Right lobe of liver (tissue), 6 donors: ENCODE measurements around the gene GRAMD2B. TPM values are rescaled to one million over a fixed set of nuclear protein-coding genes. Genes with fewer than 3 reads are reported as not detected.

ENCODE experiments used
- ATAC-seq, 4 donors: fragments of 200-7000 bp; cut with Tn5 transposase; one replicate each; pipeline ENCODE4 v1.9.1; 2020; ENCODE audit warnings: mild to moderate bottlenecking in 4 of 4, moderate library complexity in 4 of 4
- DNase-seq, 3 donors: peaks; one replicate each; pipeline ENCODE4 v3.0.0-alpha.2; 2020
- H3K27ac ChIP-seq, 3 donors: fragments of 200-600 bp; one replicate each; pipeline ENCODE4 v1.8.0; 2022
- H3K27me3 ChIP-seq, 2 donors: fragments of 200-600 bp; one replicate each; pipeline ENCODE4 v1.8.0; 2022
- H3K36me3 ChIP-seq, 4 donors: fragments of 200-600 bp; sonication (generic) in 1 of 4; one replicate each; pipeline versions ENCODE4 v1.5.1 to v1.8.0; 2017 to 2022; ENCODE audit warnings: control low read depth in 1 of 4
- H3K4me1 ChIP-seq, 4 donors: fragments of 200-600 bp; sonication (generic) in 1 of 4; one replicate each; pipeline versions ENCODE4 v1.5.1 to v1.8.0; 2017 to 2022; ENCODE audit warnings: control low read depth in 1 of 4
- H3K4me3 ChIP-seq, 3 donors: fragments of 200-600 bp; one replicate each; pipeline ENCODE4 v1.8.0; 2022
- H3K9me3 ChIP-seq, 4 donors: fragments of 200-600 bp; sonication (generic) in 1 of 4; one replicate each; pipeline versions ENCODE4 v1.5.1 to v1.8.0; 2017 to 2022; ENCODE audit warnings: control low read depth in 1 of 4
- POLR2A ChIP-seq: fragments of 450-650 bp; IDR thresholded peaks from one replicate; pipeline ENCODE4 v1.6.1; 2017; ENCODE audit warnings: antibody characterized with exemption, mild to moderate bottlenecking
- WGBS: methylation state at CpG from one replicate; pipeline ENCODE4 v1.1.6; 2018; ENCODE audit warnings: low coverage, low lambda C conversion rate; ENCODE audit not compliant: insufficient coverage; ENCODE audit errors: missing lambda C conversion rate; 5-methylcytosine and 5-hydroxymethylcytosine counted together
- intact Hi-C, 2 donors: fragments of 100-400 bp; cut with DNase I; formaldehyde crosslinking; loops; one replicate each; pipeline versions ENCODE4 v1.11.2 to v1.14.1; 2022
- total RNA-seq, 6 experiments: library from RNA; depleted of rRNA in 2 of 6; stranded (reverse); fragments of >200 nt in 2 of 6; fragmentation: NEBNext Ultra II Directional in 3 of 6; extraction: Animal tissue kit (Norgen Biotek cat#: 25700) in 3 of 6; gene quantifications; one replicate each; pipeline versions ENCODE4 v1.1.0 to v1.2.4, GENCODE V29; 2016 to 2023
- TF ChIP-seq, protein P1 (sequence below), 4 donors: fragments of 200-600 bp in 3 of 4; fragments of 450-650 bp in 1 of 4; IDR thresholded peaks; one replicate each; pipeline versions ENCODE4 v1.5.1 to v1.8.0; 2016 to 2022; ENCODE audit warnings: antibody characterized with exemption in 4 of 4, mild to moderate bottlenecking in 2 of 4
- donor health status: DM: no; HTN: yes; CAD: no.
- donor health status: DM: no; HTN: no; CAD: no.
- donor health status: DM: no; HTN: no; CAD: no.
- donor health status: DM: no; HTN: yes; CAD: no.
- donor health status: DM: no; HTN: yes; CAD: no.

The GRAMD2B gene
- total RNA-seq, 6 experiments from 2014 or later = 9.9 to 26.4 (median 18.3) TPM

- peaks cover 0 to 11% (median 3%) of the 10 kb centered on the region in 4 donors for H3K4me1 ChIP-seq
- no peaks in the 10 kb centered on the region for H3K9me3 ChIP-seq
- no peaks in the 10 kb centered on the region for H3K36me3 ChIP-seq
- WGBS = 68% methylated on average over 5 of the region's 10 CpGs
- no peak overlapping the region for H3K4me3 ChIP-seq
- TF ChIP-seq, protein P1, sequence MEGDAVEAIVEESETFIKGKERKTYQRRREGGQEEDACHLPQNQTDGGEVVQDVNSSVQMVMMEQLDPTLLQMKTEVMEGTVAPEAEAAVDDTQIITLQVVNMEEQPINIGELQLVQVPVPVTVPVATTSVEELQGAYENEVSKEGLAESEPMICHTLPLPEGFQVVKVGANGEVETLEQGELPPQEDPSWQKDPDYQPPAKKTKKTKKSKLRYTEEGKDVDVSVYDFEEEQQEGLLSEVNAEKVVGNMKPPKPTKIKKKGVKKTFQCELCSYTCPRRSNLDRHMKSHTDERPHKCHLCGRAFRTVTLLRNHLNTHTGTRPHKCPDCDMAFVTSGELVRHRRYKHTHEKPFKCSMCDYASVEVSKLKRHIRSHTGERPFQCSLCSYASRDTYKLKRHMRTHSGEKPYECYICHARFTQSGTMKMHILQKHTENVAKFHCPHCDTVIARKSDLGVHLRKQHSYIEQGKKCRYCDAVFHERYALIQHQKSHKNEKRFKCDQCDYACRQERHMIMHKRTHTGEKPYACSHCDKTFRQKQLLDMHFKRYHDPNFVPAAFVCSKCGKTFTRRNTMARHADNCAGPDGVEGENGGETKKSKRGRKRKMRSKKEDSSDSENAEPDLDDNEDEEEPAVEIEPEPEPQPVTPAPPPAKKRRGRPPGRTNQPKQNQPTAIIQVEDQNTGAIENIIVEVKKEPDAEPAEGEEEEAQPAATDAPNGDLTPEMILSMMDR (IDR thresholded peaks at IDR 0.05) = no peak
- no peak for TF ChIP-seq POLR2A
- intact Hi-C loops = no loop called here
- ATAC-seq (no peak), DNase-seq (no peak)
- H3K27me3 ChIP-seq = no peaks in the 10 kb centered on the region
- no peak overlapping the region for H3K27ac ChIP-seq
These were observed 78.2 kb downstream of the GRAMD2B start for GRCh38 chr5:126501448-126501847.

GRCh38 chr5:126503602-126504104, 80.4 kb downstream of the GRAMD2B start:
- WGBS = 12% methylated on average over 5 of the region's 5 CpGs
- TF ChIP-seq, protein P1 (IDR thresholded peaks at IDR 0.05) = no peak
- no peak for TF ChIP-seq POLR2A
- Histone ChIP-seq H3K9me3 (no peaks in the 10 kb centered on the region), H3K4me1 (peaks cover 0 to 11% (median 3%) of the 10 kb centered on the region in 4 donors), H3K27me3 (no peaks in the 10 kb centered on the region), H3K4me3 (no peak overlapping the region), H3K36me3 (no peaks in the 10 kb centered on the region), H3K27ac (peak overlapping the region in 1 of 3 donors; percentile 27)
- DNase-seq = peak in 2 of 3 donors; percentile 35 to 69
- intact Hi-C loops = no loop called here
- peak; percentile 86 to 90 (median 88) for ATAC-seq

- ATAC-seq (no peak), DNase-seq (no peak)
- H3K27me3 ChIP-seq = no peaks in the 10 kb centered on the region
- 80% methylated on average over 4 of the region's 4 CpGs for WGBS
- H3K27ac ChIP-seq = no peak overlapping the region
- no peak overlapping the region for H3K4me3 ChIP-seq
- H3K36me3 ChIP-seq = no peaks in the 10 kb centered on the region
- H3K9me3 ChIP-seq = no peaks in the 10 kb centered on the region
- intact Hi-C loops = no loop called here
- peaks cover 0 to 11% (median 4%) of the 10 kb centered on the region in 4 donors for H3K4me1 ChIP-seq
- no peak for TF ChIP-seq POLR2A
These were observed 82.9 kb downstream of the GRAMD2B start for GRCh38 chr5:126506079-126506478.

DNA sequence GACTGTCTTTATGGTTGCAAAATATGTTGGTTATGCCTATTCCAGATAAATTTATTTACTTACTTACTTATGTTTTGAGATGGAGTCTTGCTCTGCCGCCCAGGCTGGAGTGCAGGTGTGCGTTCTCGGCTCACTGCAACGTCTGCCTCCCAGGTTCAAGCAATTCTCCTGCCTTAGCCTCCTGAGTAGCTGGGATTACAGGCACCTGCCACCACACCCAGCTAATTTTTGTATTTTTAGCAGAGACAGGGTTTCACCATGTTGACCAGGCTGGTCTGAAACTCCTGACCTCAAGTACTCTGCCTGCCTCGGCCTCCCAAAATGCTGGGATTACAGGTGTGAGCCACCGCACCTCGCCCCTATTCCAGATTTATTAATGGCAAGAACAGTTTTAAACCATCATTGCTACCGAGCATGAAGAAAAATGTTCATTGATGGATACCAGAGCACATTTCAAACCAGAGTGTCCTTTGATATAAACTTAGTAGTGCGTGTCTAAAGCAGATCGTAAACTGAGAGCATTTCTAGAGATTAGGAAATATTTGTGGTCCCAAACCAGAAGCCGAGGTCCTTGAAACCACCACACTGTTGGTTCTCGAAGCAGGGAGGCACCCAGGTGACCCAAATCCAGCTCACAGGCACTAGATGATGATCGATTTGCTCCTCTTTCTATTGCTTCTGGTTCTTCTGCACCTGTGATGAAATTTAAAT, 85.2 kb downstream of the GRAMD2B start:
- H3K27me3 ChIP-seq = no peaks in the 10 kb centered on the region
- H3K9me3 ChIP-seq = no peaks in the 10 kb centered on the region
- DNase-seq (no peak), ATAC-seq (no peak)
- H3K4me3 ChIP-seq = no peak overlapping the region
- H3K27ac ChIP-seq = peak overlapping the region in 1 of 3 donors; percentile 30
- H3K4me1 ChIP-seq = peaks cover 0 to 8% (median 3%) of the 10 kb centered on the region in 4 donors
- intact Hi-C loops = no loop called here
- TF ChIP-seq, protein P1 (IDR thresholded peaks at IDR 0.05) = no peak
- TF ChIP-seq POLR2A = no peak
- no peaks in the 10 kb centered on the region for H3K36me3 ChIP-seq
- 78% methylated on average over 11 of the region's 13 CpGs for whole genome bisulfite sequencing

GRCh38 chr5:126508962-126509279, 85.7 kb downstream of the GRAMD2B start:
- no peak for TF ChIP-seq POLR2A
- TF ChIP-seq, protein P1 (IDR thresholded peaks at IDR 0.05) = no peak
- Histone ChIP-seq H3K4me1 (peaks cover 0 to 3% (median 1%) of the 10 kb centered on the region in 4 donors), H3K27ac (no peak overlapping the region), H3K9me3 (no peaks in the 10 kb centered on the region), H3K27me3 (no peaks in the 10 kb centered on the region), H3K36me3 (no peaks in the 10 kb centered on the region), H3K4me3 (no peak overlapping the region)
- DNase-seq (no peak), ATAC-seq (peak; percentile 37 to 78 (median 46))
- intact Hi-C loops = no loop called here
